Calu3 (cell line): ENCODE results near the gene LAMA2. TPM values are rescaled to one million over a fixed set of nuclear protein-coding genes. Genes with fewer than 3 reads are reported as not detected.

Experiments used
- BruUV-seq: library from RNA; stranded (reverse); fragments of 400-500 nt; replicated peaks from 2 replicates; lab custom pipeline; 2021; lab: Mats Ljungman, UMichigan
- CTCF ChIA-PET: fragments of 300-600 bp; sonication (Branson Sonifier 250); formaldehyde crosslinking; loops from one replicate; lab custom pipeline; 2022; ENCODE audit warnings: antibody characterized with exemption; lab: Charles Lee
- DNase-seq: peaks from one replicate; pipeline ENCODE4 v3.0.0; 2022
- H3K27ac Mint-ChIP-seq: one replicate; pipeline ENCODE4 v1.8.0; 2022; ENCODE audit warnings: mixed read lengths; ENCODE audit not compliant: unreplicated experiment
- H3K27me3 Mint-ChIP-seq: one replicate; pipeline ENCODE4 v1.8.0; 2022; ENCODE audit warnings: mixed read lengths; ENCODE audit not compliant: unreplicated experiment
- H3K36me3 Mint-ChIP-seq: one replicate; pipeline ENCODE4 v1.8.0; 2022; ENCODE audit warnings: mild to moderate bottlenecking, moderate library complexity, mixed read lengths; ENCODE audit not compliant: insufficient read depth, unreplicated experiment
- H3K4me1 Mint-ChIP-seq: one replicate; pipeline ENCODE4 v1.8.0; 2022; ENCODE audit warnings: mild to moderate bottlenecking, low read depth, mixed read lengths; ENCODE audit not compliant: unreplicated experiment
- H3K4me3 Mint-ChIP-seq: one replicate; pipeline ENCODE4 v1.8.0; 2022; ENCODE audit warnings: mild to moderate bottlenecking, low read depth, moderate library complexity, mixed read lengths; ENCODE audit not compliant: unreplicated experiment
- H3K9me3 Mint-ChIP-seq: one replicate; pipeline ENCODE4 v1.8.0; 2022; ENCODE audit warnings: low read depth, mixed read lengths; ENCODE audit not compliant: unreplicated experiment
- intact Hi-C: fragments of 100-400 bp; cut with micrococcal nuclease; formaldehyde crosslinking; loops from one replicate; pipeline ENCODE4 v1.10.0; 2022; ENCODE audit not compliant: unreplicated experiment
- total RNA-seq: library from RNA; stranded (reverse); gene quantifications from 2 replicates; pipeline ENCODE4 v1.2.3, GENCODE V29; 2022
- TF ChIP-seq, protein P1 (sequence below): fragments of 200-600 bp; IDR thresholded peaks from one replicate; pipeline ENCODE4 v1.8.0; 2022; ENCODE audit warnings: antibody characterized with exemption; ENCODE audit not compliant: unreplicated experiment

Gene LAMA2
- total RNA-seq, 1 experiment from 2014 or later = 0.80 TPM

DNA sequence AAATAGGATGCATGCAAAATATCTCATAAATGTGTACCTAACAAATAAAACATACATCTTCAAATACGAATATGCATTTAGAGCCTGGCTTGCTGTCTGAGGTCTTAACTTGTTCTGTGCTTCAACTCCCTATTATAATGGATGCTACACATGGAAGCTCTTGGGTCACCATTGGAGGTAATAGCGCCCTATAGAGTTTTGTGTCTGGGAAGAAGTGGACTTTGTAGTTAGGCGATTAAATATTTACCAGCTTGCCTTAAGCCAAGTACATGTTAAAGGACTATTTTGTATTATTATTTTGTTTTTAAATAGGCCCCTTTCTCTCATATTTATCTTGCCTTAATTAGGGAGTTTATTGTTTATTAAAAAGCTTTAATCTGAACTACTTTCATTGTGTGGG lies 107.4 kb downstream of the LAMA2 start:
- Mint-ChIP-seq H3K4me3 (no peak overlapping the region), H3K27ac (no peak overlapping the region), H3K9me3 (no peaks in the 10 kb centered on the region), H3K27me3 (peaks cover 8% of the 10 kb centered on the region), H3K4me1 (no peaks in the 10 kb centered on the region), H3K36me3 (no peaks in the 10 kb centered on the region)
- no TSS peak for BruUV-seq
- CTCF ChIA-PET = no interaction called here
- TF ChIP-seq, protein P1, sequence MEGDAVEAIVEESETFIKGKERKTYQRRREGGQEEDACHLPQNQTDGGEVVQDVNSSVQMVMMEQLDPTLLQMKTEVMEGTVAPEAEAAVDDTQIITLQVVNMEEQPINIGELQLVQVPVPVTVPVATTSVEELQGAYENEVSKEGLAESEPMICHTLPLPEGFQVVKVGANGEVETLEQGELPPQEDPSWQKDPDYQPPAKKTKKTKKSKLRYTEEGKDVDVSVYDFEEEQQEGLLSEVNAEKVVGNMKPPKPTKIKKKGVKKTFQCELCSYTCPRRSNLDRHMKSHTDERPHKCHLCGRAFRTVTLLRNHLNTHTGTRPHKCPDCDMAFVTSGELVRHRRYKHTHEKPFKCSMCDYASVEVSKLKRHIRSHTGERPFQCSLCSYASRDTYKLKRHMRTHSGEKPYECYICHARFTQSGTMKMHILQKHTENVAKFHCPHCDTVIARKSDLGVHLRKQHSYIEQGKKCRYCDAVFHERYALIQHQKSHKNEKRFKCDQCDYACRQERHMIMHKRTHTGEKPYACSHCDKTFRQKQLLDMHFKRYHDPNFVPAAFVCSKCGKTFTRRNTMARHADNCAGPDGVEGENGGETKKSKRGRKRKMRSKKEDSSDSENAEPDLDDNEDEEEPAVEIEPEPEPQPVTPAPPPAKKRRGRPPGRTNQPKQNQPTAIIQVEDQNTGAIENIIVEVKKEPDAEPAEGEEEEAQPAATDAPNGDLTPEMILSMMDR = no peak
- intact Hi-C loops = no loop called here
- no peak for DNase-seq

DNA sequence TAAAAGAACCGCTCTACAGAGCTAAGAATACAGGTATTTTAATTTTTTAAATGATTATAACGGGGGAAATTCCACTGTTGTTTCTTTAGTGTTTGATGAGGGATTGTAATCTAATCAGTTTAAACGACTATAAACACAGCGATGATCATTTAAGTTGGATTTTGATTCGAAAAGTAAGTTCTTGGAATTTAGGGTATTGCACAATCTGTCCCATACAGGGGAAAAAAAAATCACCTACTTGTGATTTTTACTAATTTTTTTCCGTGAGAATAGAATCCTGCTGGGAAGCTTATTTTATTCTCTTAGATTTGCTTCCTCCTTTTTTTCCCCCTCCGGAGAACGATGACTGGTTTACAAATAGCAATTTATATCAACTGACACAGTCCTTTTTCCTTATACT lies 108.0 kb downstream of the LAMA2 start:
- DNase-seq = no peak
- TF ChIP-seq, protein P1 = no peak
- Mint-ChIP-seq H3K27ac (no peak overlapping the region), H3K4me1 (no peaks in the 10 kb centered on the region), H3K27me3 (peaks cover 8% of the 10 kb centered on the region), H3K9me3 (no peaks in the 10 kb centered on the region), H3K4me3 (no peak overlapping the region), H3K36me3 (no peaks in the 10 kb centered on the region)
- no TSS peak for BruUV-seq
- CTCF ChIA-PET = no interaction called here
- intact Hi-C loops = no loop called here

DNA sequence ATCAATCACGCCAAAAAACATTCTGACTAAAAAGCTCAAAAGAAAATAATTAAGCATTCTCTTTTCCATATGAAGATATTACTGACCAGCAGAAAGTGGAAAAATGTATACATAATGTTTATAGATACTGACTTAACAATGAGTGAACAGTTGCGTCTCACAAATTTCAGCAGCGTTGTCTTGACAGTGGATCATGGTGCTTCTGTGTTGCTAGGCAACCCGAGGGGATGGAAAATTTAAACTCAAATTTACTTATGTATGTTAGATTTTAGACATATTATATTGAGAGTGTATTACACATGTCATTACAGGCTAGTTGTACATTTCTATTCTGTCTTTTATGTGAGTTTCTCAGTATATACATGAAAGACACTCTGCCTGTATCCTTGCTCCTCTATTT lies 110.2 kb downstream of the LAMA2 start:
- Mint-ChIP-seq H3K9me3 (no peaks in the 10 kb centered on the region), H3K36me3 (no peaks in the 10 kb centered on the region), H3K4me1 (no peaks in the 10 kb centered on the region), H3K27ac (no peak overlapping the region), H3K4me3 (no peak overlapping the region), H3K27me3 (peaks cover 24% of the 10 kb centered on the region)
- CTCF ChIA-PET = no interaction called here
- BruUV-seq = no TSS peak
- no peak for DNase-seq
- TF ChIP-seq, protein P1 = no peak
- intact Hi-C loops = no loop called here

DNA sequence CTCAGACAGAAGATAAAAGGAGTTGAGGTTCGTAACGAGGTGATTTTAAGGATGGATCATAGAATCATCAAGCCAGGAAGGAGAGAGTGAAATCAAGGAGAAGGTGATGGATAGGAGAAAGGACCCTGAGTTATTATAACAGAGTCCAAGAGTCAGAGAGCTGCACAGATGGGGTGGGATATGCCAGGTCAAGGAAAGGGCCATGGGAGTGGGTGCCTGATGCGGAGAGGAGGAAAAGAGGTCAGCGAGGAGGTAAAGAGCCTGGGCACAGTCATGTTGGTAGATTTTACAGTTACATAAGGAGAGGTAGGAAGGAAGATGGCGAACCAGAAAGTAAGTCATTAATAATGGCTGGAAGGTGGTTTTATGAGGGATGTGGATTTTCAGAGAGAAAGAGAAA lies 114.9 kb downstream of the LAMA2 start:
- Mint-ChIP-seq H3K36me3 (no peaks in the 10 kb centered on the region), H3K27me3 (peaks cover 24% of the 10 kb centered on the region), H3K4me1 (no peaks in the 10 kb centered on the region), H3K9me3 (no peaks in the 10 kb centered on the region), H3K4me3 (no peak overlapping the region), H3K27ac (no peak overlapping the region)
- CTCF ChIA-PET = no interaction called here
- no TSS peak for BruUV-seq
- DNase-seq = no peak
- intact Hi-C loops = no loop called here
- TF ChIP-seq, protein P1 = no peak
